Measurements from ENCODE around the gene RNLS.

RNLS gene

DNA sequence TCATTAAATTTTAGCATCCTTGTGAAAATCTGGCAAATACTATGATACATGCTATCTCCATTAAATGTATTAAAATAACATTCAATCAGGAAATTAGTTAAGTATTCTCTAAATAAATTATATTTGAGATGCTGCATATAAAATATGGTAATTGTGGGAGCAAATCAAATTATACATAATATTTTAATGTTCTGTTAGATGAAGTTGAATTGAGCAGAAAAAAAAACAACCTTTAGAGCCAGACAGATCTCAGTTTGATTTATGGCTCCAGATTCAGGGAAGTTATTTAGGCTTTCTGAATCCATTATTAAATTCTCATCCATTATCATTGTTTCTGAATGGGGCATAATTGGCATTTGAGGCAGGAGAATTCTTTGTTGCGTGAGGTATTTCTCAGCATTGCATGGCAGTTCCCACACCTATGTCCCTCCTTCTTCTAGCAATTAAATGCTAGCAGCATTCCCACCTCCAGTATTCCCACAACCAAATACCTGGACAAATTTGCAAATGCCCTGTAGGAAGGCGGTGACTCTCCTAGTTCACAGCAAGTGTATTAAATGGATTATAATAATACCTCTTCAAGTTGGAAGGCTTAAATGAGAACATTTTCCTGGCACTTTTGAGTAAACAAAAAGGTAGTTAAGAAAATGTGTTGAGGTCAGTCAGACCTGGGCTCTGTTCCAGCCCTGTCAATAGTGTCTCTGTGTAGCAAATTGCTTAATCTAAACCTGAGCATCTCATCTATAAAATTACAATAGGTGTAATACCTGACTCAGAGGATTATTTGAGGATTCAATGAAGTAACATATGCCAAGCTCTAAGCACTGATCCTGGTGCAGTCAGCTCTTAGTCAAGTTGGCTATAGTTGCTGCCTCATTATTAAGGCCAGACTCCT lies 108.9 kb downstream of the RNLS start:
- no peak for TF ChIP-seq CTCF (IDR thresholded peaks at IDR 0.05; ENCODE audit: control insufficient read depth, extremely low read depth, insufficient read depth)
- H3K4me3 ChIP-seq (ENCODE audit: low read depth, low read length) = no peak overlapping the region
- peak; percentile 82 for DNase-seq (ENCODE audit: low read depth)

GRCh38 chr10:88472540-88472939 lies 110.6 kb downstream of the RNLS start:
- peak; percentile 46 for TF ChIP-seq CTCF (IDR thresholded peaks at IDR 0.05; ENCODE audit: control insufficient read depth, extremely low read depth, insufficient read depth)
- peak; percentile 47 for DNase-seq (ENCODE audit: low read depth)
- no peak overlapping the region for H3K4me3 ChIP-seq (ENCODE audit: low read depth, low read length)

DNA sequence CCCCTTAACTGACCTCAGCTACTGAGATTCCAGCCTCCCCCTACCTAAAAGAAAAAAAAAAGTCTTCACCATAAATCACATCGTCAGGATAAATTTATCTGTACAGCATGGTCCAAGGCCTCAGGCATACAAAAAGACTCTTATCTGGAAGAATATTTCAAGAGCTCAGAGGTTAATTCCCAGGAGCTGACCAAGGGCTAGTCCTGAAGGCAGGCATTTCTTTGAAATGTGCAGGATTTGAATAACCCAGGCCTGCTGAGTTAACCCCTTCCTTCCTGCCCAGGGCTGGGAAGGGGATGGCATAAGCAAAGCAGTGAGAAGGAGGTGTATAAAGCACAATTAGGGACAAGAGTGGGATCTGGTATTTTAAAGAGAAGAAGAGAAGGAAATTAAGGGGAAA lies 111.2 kb downstream of the RNLS start:
- no peak for DNase-seq (ENCODE audit: low read depth)
- H3K4me3 ChIP-seq (ENCODE audit: low read depth, low read length) = no peak overlapping the region
- TF ChIP-seq CTCF (IDR thresholded peaks at IDR 0.05; ENCODE audit: control insufficient read depth, extremely low read depth, insufficient read depth) = no peak

- DNase-seq (ENCODE audit: low read depth) = no peak
- no peak overlapping the region for H3K4me3 ChIP-seq (ENCODE audit: low read depth, low read length)
- TF ChIP-seq CTCF (IDR thresholded peaks at IDR 0.05; ENCODE audit: control insufficient read depth, extremely low read depth, insufficient read depth) = no peak
Observed at GRCh38 chr10:88467835-88468485, 115.2 kb downstream of the RNLS start.

GRCh38 chr10:88466786-88467185 lies 116.3 kb downstream of the RNLS start:
- no peak overlapping the region for H3K4me3 ChIP-seq (ENCODE audit: low read depth, low read length)
- no peak for TF ChIP-seq CTCF (IDR thresholded peaks at IDR 0.05; ENCODE audit: control insufficient read depth, extremely low read depth, insufficient read depth)
- no peak for DNase-seq (ENCODE audit: low read depth)

DNA sequence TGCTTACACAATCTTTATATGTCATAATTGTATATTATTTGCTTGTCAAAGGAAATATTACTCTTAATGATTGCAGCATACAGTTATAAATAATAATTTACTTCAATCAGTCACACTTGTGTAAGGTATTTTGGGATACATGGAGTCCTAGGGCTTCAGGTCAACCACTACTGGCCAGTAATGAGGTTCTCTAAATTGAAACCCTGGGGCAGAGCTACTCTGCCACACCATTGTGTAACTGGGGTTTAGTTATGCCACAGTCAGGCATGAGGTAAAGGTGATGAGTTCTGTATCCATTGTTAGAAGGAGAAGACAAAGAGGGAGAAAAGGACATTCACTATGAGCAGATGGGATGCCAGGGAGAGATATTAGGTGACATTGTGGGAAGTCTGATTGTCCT lies 117.4 kb downstream of the RNLS start:
- DNase-seq (ENCODE audit: low read depth) = no peak
- H3K4me3 ChIP-seq (ENCODE audit: low read depth, low read length) = no peak overlapping the region
- no peak for TF ChIP-seq CTCF (IDR thresholded peaks at IDR 0.05; ENCODE audit: control insufficient read depth, extremely low read depth, insufficient read depth)
